ENCODE measurements around the gene FAM210A. TPM values are rescaled to one million over a fixed set of nuclear protein-coding genes. Genes with fewer than 3 reads are reported as not detected.

FAM210A gene, protein sequence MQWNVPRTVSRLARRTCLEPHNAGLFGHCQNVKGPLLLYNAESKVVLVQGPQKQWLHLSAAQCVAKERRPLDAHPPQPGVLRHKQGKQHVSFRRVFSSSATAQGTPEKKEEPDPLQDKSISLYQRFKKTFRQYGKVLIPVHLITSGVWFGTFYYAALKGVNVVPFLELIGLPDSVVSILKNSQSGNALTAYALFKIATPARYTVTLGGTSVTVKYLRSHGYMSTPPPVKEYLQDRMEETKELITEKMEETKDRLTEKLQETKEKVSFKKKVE
- 10 to 100 TPM in 1 of 2 donors, 1 to 10 TPM in 1; 8.7 to 27.7 TPM for total RNA-seq

DNA sequence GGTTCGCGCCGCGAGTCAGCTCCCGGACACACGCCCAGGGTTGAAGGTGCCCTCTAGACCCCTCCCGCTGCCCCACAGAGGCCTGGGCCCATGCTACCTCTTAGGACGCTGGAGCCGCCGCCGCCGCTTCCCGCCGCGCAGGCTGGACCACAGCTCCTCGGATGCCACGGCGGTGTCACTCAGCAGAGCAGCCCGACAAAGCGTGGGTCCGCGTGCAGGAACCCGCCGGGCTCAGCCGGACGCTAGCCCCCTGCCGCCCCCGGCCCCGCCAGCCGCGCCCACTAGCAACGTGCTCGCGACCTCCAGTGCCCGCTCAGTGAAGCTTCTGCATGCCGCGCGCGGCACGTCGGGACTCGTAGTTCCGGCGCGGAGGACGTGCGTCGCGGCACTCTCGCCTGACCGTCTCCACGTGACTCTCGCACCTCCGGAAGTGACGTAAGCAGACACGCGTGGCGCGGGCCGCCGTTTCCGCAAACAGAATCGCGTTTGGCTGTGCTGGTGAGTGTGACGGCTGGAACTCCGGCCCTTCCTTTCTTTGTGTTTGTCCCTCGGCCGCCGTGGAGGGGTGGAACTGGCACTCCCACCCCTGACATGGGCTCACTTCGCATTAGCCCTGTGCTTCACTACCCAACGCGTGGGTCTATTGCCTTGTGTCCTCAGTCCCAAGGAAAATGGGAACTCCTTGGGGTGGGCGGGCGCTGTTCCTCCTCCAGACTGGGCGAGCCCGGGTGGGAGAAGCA, at the start of gene FAM210A, which contains the start of gene RNMT:
Gene FAM210A (minus strand): TSS at position 327 of the 740 bp plus-strand sequence. CDS start 44,481 bp downstream, outside the sequence.
Gene RNMT (plus strand): TSS at position 442 of the 740 bp plus-strand sequence. CDS start 4,845 bp downstream, outside the sequence.
- Histone ChIP-seq H3K36me3 (no peaks in the 10 kb centered on the region), H3K27ac (peak within 1 kb of the TSS; percentile 96 to 97), H3K9me3 (no peaks in the 10 kb centered on the region), H3K4me3 (peak within 1 kb of the TSS; percentile 98), H3K27me3 (replicated peaks; ENCODE audit: insufficient read depth) (no peaks in the 10 kb centered on the region), H3K4me1 (ENCODE audit: control insufficient read depth in 1 of 2, low read depth in 2 of 2) (peaks cover 3 to 31% of the 10 kb centered on the region in 2 donors)
- ATAC-seq (ENCODE audit: insufficient number of reproducible peaks, low FRiP score, low read depth) (peak; percentile 88), DNase-seq (ENCODE audit: low spot score) (peak; percentile 87)
- TF ChIP-seq, protein P1, sequence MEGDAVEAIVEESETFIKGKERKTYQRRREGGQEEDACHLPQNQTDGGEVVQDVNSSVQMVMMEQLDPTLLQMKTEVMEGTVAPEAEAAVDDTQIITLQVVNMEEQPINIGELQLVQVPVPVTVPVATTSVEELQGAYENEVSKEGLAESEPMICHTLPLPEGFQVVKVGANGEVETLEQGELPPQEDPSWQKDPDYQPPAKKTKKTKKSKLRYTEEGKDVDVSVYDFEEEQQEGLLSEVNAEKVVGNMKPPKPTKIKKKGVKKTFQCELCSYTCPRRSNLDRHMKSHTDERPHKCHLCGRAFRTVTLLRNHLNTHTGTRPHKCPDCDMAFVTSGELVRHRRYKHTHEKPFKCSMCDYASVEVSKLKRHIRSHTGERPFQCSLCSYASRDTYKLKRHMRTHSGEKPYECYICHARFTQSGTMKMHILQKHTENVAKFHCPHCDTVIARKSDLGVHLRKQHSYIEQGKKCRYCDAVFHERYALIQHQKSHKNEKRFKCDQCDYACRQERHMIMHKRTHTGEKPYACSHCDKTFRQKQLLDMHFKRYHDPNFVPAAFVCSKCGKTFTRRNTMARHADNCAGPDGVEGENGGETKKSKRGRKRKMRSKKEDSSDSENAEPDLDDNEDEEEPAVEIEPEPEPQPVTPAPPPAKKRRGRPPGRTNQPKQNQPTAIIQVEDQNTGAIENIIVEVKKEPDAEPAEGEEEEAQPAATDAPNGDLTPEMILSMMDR (IDR thresholded peaks at IDR 0.05): no peak

DNA sequence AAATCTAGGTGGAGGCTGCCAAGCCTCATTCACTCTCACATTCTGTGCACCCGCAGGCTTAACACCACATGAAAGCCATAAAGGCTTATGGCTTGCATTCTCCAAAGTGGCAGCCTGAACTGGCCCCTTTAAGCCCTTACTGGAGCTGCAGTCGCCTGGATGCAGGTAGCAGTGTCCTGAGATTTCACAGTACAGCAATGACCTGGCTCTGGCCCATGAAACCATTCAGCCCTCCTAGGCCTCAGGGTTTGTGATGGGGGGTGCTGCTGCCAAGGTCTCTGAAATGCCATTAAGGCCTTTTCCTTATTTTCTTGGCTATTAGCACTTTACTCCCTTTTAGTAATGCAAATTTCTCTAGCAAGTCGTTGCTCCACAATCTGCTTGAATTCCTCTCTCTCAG, 48.7 kb upstream of the FAM210A start:
- Histone ChIP-seq H3K9me3 (no peaks in the 10 kb centered on the region), H3K27ac (no peak overlapping the region), H3K4me1 (ENCODE audit: control insufficient read depth in 1 of 2, low read depth in 2 of 2) (no peaks in the 10 kb centered on the region), H3K27me3 (replicated peaks; ENCODE audit: insufficient read depth) (no peaks in the 10 kb centered on the region), H3K36me3 (no peaks in the 10 kb centered on the region), H3K4me3 (no peak overlapping the region)
- TF ChIP-seq, protein P1 (IDR thresholded peaks at IDR 0.05): no peak
- DNase-seq (ENCODE audit: low spot score) (no peak), ATAC-seq (ENCODE audit: insufficient number of reproducible peaks, low FRiP score, low read depth) (no peak)

DNA sequence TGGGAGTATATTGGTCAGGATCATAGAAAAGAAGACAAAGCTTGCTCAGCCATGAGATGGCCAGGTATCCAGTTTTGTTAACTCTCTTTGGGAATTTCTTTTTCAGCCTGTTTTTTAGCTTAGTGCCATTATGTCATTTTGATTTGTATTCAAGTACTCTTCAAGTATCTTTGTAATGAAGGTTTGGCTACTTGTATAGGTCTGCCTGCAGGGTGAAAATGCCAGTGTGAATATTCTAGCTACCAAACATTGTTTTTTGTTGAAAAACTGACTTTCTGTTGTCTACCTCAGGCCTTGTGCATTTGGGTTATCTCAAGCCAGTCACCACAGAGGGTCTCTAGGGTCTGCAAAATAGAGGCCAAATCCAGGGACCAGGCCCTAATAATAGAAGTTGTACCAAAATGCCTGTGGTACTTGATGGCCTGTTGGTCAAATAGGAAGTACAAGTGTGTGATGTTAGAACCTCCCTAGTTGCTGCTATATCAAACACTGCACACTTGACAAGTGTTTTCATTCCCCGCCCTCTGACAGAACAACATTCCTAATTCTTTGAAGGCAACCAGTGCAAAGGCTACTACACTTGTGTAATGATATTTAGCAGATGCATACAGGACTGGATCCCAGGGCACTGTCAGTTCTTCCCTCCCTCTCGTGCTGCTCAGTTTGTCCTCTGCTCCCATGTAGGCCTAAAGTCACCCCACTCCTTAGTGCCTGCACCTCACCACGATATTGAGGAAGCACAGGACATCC, 36.5 kb upstream of the FAM210A start:
- H3K27ac ChIP-seq: no peak overlapping the region
- no peak for DNase-seq (ENCODE audit: low spot score)
- ATAC-seq (ENCODE audit: insufficient number of reproducible peaks, low FRiP score, low read depth): no peak
- TF ChIP-seq, protein P1 (IDR thresholded peaks at IDR 0.05): no peak
- peaks cover 10% of the 10 kb centered on the region for H3K9me3 ChIP-seq
- peaks cover 22% of the 10 kb centered on the region for H3K36me3 ChIP-seq
- no peak overlapping the region for H3K4me3 ChIP-seq
- H3K4me1 ChIP-seq (ENCODE audit: control insufficient read depth in 1 of 2, low read depth in 2 of 2): no peaks in the 10 kb centered on the region
- no peaks in the 10 kb centered on the region for H3K27me3 ChIP-seq (replicated peaks; ENCODE audit: insufficient read depth)

DNA sequence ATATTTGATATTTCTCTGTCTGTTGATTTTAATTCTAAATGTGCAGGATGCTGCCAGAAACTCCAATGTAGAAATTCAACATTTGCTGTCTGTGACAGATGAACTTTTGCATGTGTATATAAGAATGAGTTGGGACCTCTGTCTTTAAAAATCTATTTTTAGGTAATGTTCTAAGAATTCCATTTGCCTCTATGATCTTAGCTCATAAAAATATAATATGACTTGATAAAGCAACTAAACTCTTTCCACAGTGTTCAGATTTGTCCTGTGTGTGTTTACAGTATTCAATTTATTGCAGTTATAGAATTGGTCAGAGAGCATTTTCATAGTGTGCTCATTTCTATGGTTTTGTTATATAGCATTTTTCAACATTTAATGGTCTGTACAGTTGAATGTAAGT, 33.7 kb upstream of the FAM210A start:
- Histone ChIP-seq H3K4me1 (ENCODE audit: control insufficient read depth in 1 of 2, low read depth in 2 of 2) (no peaks in the 10 kb centered on the region), H3K27me3 (replicated peaks; ENCODE audit: insufficient read depth) (no peaks in the 10 kb centered on the region), H3K27ac (no peak overlapping the region), H3K9me3 (no peaks in the 10 kb centered on the region), H3K4me3 (no peak overlapping the region), H3K36me3 (peaks cover 33% of the 10 kb centered on the region)
- DNase-seq (ENCODE audit: low spot score) (no peak), ATAC-seq (ENCODE audit: insufficient number of reproducible peaks, low FRiP score, low read depth) (no peak)
- TF ChIP-seq, protein P1 (IDR thresholded peaks at IDR 0.05): no peak

DNA sequence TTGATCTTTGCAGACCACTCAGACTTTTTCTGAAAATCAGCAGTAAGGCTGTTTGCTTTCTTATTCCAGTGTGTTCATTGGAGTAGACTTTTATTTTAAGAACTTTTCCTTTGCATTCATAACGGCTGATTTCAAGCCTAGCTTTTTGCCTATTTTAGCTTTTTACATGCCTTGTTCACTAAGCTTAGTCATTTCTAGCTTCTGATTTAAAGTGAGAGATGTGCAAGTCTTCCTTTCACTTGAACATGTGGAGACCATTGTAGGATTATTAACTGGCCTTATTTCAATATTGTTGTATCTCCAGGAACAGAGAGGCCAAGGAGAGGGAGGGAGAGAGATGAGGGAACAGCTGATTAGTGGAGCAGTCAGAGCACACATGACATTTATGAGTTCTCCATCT, 32.3 kb upstream of the FAM210A start:
- H3K9me3 ChIP-seq: no peaks in the 10 kb centered on the region
- ATAC-seq (ENCODE audit: insufficient number of reproducible peaks, low FRiP score, low read depth) (no peak), DNase-seq (ENCODE audit: low spot score) (no peak)
- H3K27ac ChIP-seq: no peak overlapping the region
- H3K36me3 ChIP-seq: peaks cover 33% of the 10 kb centered on the region
- no peaks in the 10 kb centered on the region for H3K27me3 ChIP-seq (replicated peaks; ENCODE audit: insufficient read depth)
- TF ChIP-seq, protein P1 (IDR thresholded peaks at IDR 0.05): no peak
- H3K4me1 ChIP-seq (ENCODE audit: control insufficient read depth in 1 of 2, low read depth in 2 of 2): no peaks in the 10 kb centered on the region
- H3K4me3 ChIP-seq: no peak overlapping the region

Data from thoracic aorta (tissue), 2 donors.